ENCODE measurements around the gene TGFB2. TPM values are rescaled to one million over a fixed set of nuclear protein-coding genes. Genes with fewer than 3 reads are reported as not detected.

Gene TGFB2
- polyA plus RNA-seq, 2 of the 4 experiments (the other 2 are of a cell fraction), result 29.7 to 65.8 TPM

DNA sequence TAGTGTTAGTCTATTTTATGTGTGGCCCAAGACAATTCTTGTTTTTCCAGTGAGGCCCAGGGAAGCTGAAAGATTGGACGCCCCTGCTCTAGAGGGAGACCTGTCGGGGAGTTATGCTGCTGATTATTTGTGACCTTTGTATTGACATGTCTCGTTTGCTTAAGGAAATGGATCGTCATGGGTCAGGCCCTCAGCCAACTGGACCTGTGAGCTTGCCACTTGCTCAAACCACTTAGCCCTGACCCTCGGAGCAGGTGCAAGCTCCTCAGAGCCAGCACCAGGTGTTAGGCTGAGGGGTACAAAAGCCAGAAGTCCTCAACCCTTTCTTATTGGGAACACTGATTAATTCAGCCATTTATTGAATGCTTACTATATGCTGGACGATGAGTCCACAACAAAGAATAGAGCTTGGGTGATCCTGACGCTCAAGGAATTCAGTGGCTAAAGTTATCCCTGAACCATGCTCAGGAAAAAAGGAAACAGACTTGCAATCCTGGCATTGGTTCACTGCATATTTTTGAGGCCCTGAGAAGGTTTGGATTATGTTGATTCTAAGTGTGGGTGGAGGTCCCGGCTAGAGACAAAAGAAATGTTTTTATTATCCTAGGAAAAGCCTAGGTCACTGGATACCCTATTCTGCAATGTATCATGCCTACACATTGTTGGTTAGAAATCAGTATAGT lies 19.0 kb downstream of the TGFB2 start:
- Histone ChIP-seq H3K4me1 (peaks cover 89% of the 10 kb centered on the region), H3K9me3 (no peaks in the 10 kb centered on the region), H3K4me3 (no peak overlapping the region), H3K4me2 (0 out of 3 replicates have a peak overlapping the region, but pooled peaks have one; percentile 71), H3K27ac (peak overlapping the region; percentile 83 to 90)
- TF ChIP-seq FOXS1 (CRISPR knock-in tag; IDR thresholded peaks at IDR 0.05), result no peak
- TF ChIP-seq ZC3H11A (IDR thresholded peaks at IDR 0.05), result no peak
- no peak for TF ChIP-seq RNF2 (IDR thresholded peaks at IDR 0.05; ENCODE audit: borderline replicate concordance, low read depth)
- no peak for TF ChIP-seq JUNB (IDR thresholded peaks at IDR 0.05)
- TF ChIP-seq ZSCAN20 (CRISPR knock-in tag; IDR thresholded peaks at IDR 0.05), result no peak
- no peak for ATAC-seq
- POLR2A ChIA-PET, result no interaction called here
- CTCF ChIA-PET, result interaction anchor here (1.0 to 4.0 kb wide), 4 partner anchors 9 to 35 kb away, joined by 3 to 16 read pairs (median 4); no protein-coding TSS in a partner anchor
- FAIRE-seq, result no peak
- DNase-seq (ENCODE audit: low read depth in 1 of 2, low spot score in 1 of 2), result no peak
- 68% methylated on average over 8 of the region's 8 CpGs for WGBS (ENCODE audit: missing lambda C conversion rate)

DNA sequence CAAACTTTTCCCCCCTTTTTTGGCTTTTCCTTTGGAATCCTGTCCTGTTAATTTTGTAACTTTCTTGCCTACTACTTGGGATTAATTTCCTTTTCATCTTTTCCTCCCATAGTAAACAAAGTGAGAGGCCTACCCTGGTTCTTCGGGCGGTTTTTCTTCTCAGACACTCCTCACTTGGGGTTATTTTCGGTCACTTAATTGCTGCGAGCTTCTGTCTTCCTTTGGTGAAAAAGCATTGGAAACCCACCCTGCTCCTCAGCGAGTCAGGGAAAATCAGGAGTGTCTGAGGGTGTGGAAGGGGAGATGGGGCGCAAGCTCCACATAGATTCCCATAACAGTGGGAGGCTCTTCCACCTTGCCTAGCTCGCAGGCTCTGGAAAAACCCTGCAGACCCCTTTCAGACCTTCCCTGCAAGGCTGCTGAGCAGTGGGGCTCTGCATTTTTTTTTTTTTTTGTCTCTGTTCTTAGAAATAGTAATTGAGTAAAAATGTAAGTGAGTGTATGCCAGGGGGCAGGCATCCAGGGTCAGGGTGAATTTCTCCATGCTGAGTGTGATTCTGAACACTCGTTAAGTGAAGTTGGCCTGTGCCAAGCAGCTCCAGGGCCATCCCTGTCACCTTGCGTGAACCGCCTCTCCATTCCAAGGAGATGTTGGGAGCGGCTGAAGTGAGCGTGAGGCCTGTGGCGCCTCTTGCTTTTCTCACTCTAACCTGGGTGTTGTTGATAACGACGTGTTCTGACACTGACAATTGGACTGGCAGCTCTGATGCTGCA lies 20.3 kb downstream of the TGFB2 start:
- no peak overlapping the region for H3K4me3 ChIP-seq
- FAIRE-seq (no peak), DNase-seq (ENCODE audit: low read depth in 1 of 2, low spot score in 1 of 2) (no peak), ATAC-seq (no peak)
- POLR2A ChIA-PET, result interaction anchor here (0.6 to 2.9 kb wide), 3 partner anchors 19 to 341 kb away, joined by 4 to 25 read pairs (median 6); partner anchors contain the start of gene TGFB2
- 94% methylated on average over 15 of the region's 15 CpGs for WGBS (ENCODE audit: missing lambda C conversion rate)
- CTCF ChIA-PET, result interaction anchor here (1.1 to 4.0 kb wide), 5 partner anchors 12 to 1295 kb away, joined by 3 to 16 read pairs (median 5); no protein-coding TSS in a partner anchor
- peaks cover 93% of the 10 kb centered on the region for H3K4me1 ChIP-seq
- H3K27ac ChIP-seq, result peak overlapping the region; percentile 83 to 90
- peak overlapping the region; percentile 71 for H3K4me2 ChIP-seq
- H3K9me3 ChIP-seq, result no peaks in the 10 kb centered on the region
- TF ChIP-seq ZNF302 (CRISPR knock-in tag; IDR thresholded peaks at IDR 0.05) (no peak), RFX5 (IDR thresholded peaks at IDR 0.05) (no peak), JUN (IDR thresholded peaks at IDR 0.05) (no peak), RAD21 (conservative IDR thresholded peaks at IDR 0.05 in 1 of 2, IDR thresholded peaks at IDR 0.05 in 1 of 2) (no peak), CEBPB (IDR thresholded peaks at IDR 0.05) (no peak), TFCP2L1 (CRISPR knock-in tag; IDR thresholded peaks at IDR 0.05) (no peak), BHLHE40 (IDR thresholded peaks at IDR 0.05; ENCODE audit: low read depth, low read length) (no peak), CBX2 (IDR thresholded peaks at IDR 0.05; ENCODE audit: borderline replicate concordance, low read depth) (no peak), MAFK (IDR thresholded peaks at IDR 0.05; ENCODE audit: partially characterized antibody) (no peak), NFE2L2 (conservative IDR thresholded peaks at IDR 0.05; ENCODE audit: low read length) (no peak), SMC3 (IDR thresholded peaks at IDR 0.05) (no peak), POLR2AphosphoS2 (conservative IDR thresholded peaks at IDR 0.05; ENCODE audit: low read length) (no peak), MYC (IDR thresholded peaks at IDR 0.05; ENCODE audit: borderline replicate concordance, low read length) (no peak), SREBF2 (IDR thresholded peaks at IDR 0.05) (no peak)
- TF ChIP-seq, protein P1, sequence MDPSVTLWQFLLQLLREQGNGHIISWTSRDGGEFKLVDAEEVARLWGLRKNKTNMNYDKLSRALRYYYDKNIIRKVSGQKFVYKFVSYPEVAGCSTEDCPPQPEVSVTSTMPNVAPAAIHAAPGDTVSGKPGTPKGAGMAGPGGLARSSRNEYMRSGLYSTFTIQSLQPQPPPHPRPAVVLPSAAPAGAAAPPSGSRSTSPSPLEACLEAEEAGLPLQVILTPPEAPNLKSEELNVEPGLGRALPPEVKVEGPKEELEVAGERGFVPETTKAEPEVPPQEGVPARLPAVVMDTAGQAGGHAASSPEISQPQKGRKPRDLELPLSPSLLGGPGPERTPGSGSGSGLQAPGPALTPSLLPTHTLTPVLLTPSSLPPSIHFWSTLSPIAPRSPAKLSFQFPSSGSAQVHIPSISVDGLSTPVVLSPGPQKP (IDR thresholded peaks at IDR 0.05; ENCODE audit: low read depth, low read length), result no peak
- TF ChIP-seq, protein P2, sequence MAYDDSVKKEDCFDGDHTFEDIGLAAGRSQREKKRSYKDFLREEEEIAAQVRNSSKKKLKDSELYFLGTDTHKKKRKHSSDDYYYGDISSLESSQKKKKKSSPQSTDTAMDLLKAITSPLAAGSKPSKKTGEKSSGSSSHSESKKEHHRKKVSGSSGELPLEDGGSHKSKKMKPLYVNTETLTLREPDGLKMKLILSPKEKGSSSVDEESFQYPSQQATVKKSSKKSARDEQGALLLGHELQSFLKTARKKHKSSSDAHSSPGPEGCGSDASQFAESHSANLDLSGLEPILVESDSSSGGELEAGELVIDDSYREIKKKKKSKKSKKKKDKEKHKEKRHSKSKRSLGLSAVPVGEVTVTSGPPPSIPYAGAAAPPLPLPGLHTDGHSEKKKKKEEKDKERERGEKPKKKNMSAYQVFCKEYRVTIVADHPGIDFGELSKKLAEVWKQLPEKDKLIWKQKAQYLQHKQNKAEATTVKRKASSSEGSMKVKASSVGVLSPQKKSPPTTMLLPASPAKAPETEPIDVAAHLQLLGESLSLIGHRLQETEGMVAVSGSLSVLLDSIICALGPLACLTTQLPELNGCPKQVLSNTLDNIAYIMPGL (CRISPR knock-in tag; IDR thresholded peaks at IDR 0.05; ENCODE audit: borderline replicate concordance), result no peak
- TF ChIP-seq, protein P3, sequence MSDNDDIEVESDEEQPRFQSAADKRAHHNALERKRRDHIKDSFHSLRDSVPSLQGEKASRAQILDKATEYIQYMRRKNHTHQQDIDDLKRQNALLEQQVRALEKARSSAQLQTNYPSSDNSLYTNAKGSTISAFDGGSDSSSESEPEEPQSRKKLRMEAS (IDR thresholded peaks at IDR 0.05), result no peak
- TF ChIP-seq, protein P4, sequence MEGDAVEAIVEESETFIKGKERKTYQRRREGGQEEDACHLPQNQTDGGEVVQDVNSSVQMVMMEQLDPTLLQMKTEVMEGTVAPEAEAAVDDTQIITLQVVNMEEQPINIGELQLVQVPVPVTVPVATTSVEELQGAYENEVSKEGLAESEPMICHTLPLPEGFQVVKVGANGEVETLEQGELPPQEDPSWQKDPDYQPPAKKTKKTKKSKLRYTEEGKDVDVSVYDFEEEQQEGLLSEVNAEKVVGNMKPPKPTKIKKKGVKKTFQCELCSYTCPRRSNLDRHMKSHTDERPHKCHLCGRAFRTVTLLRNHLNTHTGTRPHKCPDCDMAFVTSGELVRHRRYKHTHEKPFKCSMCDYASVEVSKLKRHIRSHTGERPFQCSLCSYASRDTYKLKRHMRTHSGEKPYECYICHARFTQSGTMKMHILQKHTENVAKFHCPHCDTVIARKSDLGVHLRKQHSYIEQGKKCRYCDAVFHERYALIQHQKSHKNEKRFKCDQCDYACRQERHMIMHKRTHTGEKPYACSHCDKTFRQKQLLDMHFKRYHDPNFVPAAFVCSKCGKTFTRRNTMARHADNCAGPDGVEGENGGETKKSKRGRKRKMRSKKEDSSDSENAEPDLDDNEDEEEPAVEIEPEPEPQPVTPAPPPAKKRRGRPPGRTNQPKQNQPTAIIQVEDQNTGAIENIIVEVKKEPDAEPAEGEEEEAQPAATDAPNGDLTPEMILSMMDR (IDR thresholded peaks at IDR 0.05), result no peak
- TF ChIP-seq, protein P5, sequence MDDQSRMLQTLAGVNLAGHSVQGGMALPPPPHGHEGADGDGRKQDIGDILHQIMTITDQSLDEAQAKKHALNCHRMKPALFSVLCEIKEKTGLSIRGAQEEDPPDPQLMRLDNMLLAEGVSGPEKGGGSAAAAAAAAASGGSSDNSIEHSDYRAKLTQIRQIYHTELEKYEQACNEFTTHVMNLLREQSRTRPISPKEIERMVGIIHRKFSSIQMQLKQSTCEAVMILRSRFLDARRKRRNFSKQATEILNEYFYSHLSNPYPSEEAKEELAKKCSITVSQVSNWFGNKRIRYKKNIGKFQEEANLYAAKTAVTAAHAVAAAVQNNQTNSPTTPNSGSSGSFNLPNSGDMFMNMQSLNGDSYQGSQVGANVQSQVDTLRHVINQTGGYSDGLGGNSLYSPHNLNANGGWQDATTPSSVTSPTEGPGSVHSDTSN (IDR thresholded peaks at IDR 0.05), result no peak
- TF ChIP-seq, protein P6, sequence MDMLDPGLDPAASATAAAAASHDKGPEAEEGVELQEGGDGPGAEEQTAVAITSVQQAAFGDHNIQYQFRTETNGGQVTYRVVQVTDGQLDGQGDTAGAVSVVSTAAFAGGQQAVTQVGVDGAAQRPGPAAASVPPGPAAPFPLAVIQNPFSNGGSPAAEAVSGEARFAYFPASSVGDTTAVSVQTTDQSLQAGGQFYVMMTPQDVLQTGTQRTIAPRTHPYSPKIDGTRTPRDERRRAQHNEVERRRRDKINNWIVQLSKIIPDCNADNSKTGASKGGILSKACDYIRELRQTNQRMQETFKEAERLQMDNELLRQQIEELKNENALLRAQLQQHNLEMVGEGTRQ (IDR thresholded peaks at IDR 0.05), result no peak
